Activated CD4-positive, alpha-beta T cell treated with anti-CD3 and anti-CD28 coated beads, Interleukin-10, Interleukin-2, amounts not matched to agents 100 ng/mL and 50 ng/mL, durations not matched to agents 16 hours and 8 hours (primary cell): ENCODE results near the gene NEDD8.

Experiments used
- DNase-seq: peaks from one replicate; pipeline ENCODE4 v3.0.0-alpha.2; 2020

Gene NEDD8

GRCh38 chr14:24232121-24232644, at the start of gene NEDD8:
Gene NEDD8 (minus strand): TSS chr14:24232367. CDS start chr14:24232267, 100 bp downstream.
- DNase-seq, result peak; percentile 96

- no peak for DNase-seq
Measured at GRCh38 chr14:24281636-24282035, 49.5 kb upstream of the NEDD8 start.

GRCh38 chr14:24280797-24281460, 48.8 kb upstream of the NEDD8 start:
- no peak for DNase-seq

GRCh38 chr14:24279301-24280186, 47.4 kb upstream of the NEDD8 start:
- DNase-seq, result peak; percentile 74

GRCh38 chr14:24278424-24278823, 46.3 kb upstream of the NEDD8 start:
- DNase-seq, result no peak

GRCh38 chr14:24277606-24278321, 45.6 kb upstream of the NEDD8 start:
- DNase-seq, result no peak

GRCh38 chr14:24277071-24277470, 44.9 kb upstream of the NEDD8 start:
- DNase-seq, result no peak

- DNase-seq, result peak; percentile 92
Measured at GRCh38 chr14:24274101-24274543, 42.0 kb upstream of the NEDD8 start.

GRCh38 chr14:24273422-24273998, 41.3 kb upstream of the NEDD8 start:
- no peak for DNase-seq

- no peak for DNase-seq
Measured at GRCh38 chr14:24272467-24272866, 40.3 kb upstream of the NEDD8 start.

- DNase-seq, result no peak
Measured at GRCh38 chr14:24271834-24272263, 39.7 kb upstream of the NEDD8 start.

- DNase-seq, result peak; percentile 92
Measured at GRCh38 chr14:24271134-24271833, 39.1 kb upstream of the NEDD8 start, which contains the start of gene RABGGTA. Gene RABGGTA (minus strand): TSS chr14:24271597. CDS start chr14:24271115, 482 bp downstream.

- no peak for DNase-seq
Measured at GRCh38 chr14:24270537-24271133, 38.5 kb upstream of the NEDD8 start.

GRCh38 chr14:24269910-24270536, 37.9 kb upstream of the NEDD8 start:
- no peak for DNase-seq

- DNase-seq, result no peak
Measured at GRCh38 chr14:24269368-24269767, 37.2 kb upstream of the NEDD8 start.

- no peak for DNase-seq
Measured at GRCh38 chr14:24268225-24268624, 36.1 kb upstream of the NEDD8 start.

GRCh38 chr14:24267516-24267915, 35.3 kb upstream of the NEDD8 start:
- no peak for DNase-seq

- DNase-seq, result no peak
Measured at GRCh38 chr14:24266344-24267244, 34.4 kb upstream of the NEDD8 start.

- DNase-seq, result no peak
Measured at GRCh38 chr14:24264298-24264697, 32.1 kb upstream of the NEDD8 start.

- DNase-seq, result no peak
Measured at GRCh38 chr14:24263848-24264247, 31.7 kb upstream of the NEDD8 start.
